ENCODE data around the gene MICAL2.

DNA sequence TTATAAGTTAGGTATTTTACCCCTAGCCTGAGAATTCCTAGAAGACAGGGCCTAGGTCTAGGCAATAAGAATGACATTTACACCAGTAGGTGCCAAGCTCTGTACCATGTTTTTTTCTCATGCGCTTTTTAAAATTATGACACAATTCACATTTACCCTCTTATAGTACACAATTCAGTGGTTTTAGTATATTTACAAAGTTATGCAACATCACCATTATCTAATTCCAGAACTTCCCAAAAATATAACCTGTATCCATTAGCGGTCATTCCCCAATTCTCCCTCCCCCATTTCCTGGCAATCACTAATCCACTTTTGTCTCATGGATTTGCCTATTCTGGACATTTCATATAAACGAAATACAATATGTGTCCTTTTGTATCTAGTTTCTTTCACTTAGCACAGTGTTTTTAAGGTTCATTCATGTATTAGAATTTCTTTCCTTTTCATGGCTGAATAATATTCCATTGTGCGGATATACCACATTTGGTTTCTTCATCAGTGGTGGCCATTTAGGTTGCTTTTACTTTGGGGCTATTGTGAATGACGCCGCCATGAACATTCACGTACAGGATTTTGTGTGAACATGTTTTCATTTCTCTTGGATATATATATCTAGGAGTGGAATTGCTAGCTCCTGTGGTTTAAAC is 92.4 kb downstream of the MICAL2 start:
- TF ChIP-seq, protein P1, sequence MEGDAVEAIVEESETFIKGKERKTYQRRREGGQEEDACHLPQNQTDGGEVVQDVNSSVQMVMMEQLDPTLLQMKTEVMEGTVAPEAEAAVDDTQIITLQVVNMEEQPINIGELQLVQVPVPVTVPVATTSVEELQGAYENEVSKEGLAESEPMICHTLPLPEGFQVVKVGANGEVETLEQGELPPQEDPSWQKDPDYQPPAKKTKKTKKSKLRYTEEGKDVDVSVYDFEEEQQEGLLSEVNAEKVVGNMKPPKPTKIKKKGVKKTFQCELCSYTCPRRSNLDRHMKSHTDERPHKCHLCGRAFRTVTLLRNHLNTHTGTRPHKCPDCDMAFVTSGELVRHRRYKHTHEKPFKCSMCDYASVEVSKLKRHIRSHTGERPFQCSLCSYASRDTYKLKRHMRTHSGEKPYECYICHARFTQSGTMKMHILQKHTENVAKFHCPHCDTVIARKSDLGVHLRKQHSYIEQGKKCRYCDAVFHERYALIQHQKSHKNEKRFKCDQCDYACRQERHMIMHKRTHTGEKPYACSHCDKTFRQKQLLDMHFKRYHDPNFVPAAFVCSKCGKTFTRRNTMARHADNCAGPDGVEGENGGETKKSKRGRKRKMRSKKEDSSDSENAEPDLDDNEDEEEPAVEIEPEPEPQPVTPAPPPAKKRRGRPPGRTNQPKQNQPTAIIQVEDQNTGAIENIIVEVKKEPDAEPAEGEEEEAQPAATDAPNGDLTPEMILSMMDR (IDR thresholded peaks at IDR 0.05), result no peak
- no peak for TF ChIP-seq ZFX (IDR thresholded peaks at IDR 0.05; ENCODE audit: borderline replicate concordance)

Measured in 22Rv1 (cell line).